GM03348 (cell line): ENCODE measurements around the gene PAPPA.
A peak's percentile ranks its signal among the peaks of the same experiment; 100 is the strongest.

ENCODE experiments used
- DNase-seq: peaks from one replicate; pipeline ENCODE4 v3.0.0; 2012; ENCODE audit warnings: low spot score

Gene PAPPA

DNA sequence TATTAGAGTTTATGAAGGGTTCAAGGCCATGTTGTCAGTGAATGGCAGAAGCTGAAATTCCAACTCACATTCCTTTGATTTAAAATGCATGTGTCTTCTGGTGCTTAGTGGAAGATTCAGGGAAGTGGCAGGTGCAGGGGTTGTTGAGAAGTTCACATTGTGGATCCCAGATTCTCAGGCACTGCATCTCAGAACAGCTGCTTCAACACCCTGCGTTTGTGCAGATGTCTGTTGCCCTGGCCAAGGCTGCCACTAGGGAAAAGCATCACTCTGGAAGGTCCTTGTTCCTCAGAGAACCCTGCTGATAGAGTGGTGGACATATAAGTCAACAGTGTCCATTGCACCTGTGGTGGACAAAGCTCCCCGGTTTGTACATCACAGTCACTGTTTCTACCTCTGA, 162.7 kb downstream of the PAPPA start:
- no peak for DNase-seq

DNA sequence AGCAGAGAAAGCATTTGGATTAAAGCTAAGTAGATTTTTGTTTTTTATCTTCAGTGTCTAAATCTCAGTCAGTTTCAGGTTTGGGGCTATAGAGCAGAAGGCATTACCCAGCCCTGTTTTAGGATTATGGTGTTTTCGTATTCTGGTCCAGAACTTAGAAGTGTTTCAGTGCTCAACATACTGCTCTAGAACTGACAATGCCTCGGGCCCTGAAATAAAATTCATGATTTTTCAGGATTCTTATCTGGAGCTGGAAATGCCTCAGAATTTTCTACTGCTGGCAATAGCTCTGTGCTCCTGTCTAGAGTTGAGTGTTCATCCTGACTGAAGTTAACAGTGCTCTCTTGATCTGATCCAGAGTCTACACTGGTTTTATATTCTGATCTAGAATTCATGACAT, 163.9 kb downstream of the PAPPA start:
- DNase-seq = no peak

DNA sequence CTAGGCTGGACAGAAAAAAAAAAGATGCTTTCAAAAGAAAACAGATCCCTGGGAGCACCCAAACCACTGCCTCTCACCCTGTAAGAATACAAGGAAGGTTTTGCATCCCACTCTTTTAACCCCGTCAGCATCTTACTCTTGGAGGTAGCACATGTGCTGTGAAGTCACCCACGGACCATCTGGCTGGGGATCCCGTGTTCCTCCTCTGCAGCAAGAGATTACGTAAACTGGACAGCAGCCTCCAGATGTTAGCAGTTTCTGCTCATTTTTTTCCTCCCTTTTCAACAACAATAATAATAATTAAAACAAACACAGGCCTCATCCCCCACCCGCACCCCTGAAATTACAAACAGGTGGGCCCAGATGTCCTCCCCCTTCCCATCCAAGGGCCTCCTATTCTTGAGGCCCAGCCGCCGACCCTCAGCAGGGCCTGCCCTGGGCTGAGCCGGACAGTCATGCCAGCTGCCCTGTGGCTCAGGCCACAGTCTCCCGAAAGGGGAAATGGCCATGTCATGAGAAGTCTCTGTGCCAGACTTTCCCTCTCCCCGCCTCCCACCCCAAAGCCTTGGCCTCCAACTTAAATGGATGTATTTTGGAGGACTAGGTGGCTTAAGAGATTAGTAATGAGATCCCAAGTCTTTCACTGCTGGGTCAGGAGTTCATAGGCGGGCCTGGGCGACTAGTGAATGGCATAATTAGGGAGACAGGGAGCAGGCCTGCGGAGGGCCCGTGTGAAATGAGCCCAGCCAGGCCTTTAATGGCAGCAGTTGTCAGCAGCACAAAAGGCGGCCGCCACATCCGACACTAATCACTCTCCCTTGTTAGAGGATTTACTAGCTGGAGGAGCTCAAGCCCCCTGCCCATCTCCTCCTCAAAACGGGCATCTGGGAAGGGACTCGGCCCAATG, 165.1 kb downstream of the PAPPA start:
- DNase-seq = peak; percentile 79

DNA sequence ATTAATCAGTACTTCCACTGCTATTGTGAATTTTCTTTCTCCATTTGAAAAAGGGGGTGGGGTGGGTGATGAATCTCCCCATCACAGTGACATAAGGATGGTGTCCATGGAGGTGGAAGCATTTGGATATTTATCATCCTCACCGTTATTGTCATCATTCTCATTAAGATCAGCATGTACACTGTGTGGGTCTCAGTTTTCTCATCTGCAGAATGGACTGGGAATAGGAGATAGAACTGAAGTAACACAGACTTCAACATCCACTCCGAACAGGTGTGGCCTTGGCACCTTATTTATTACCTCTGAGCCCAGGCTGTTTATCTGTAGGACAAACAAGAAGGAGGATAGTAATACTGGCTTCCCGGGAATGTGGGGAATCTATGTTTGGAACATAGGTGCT, 165.9 kb downstream of the PAPPA start:
- DNase-seq = no peak

GRCh38 chr9:116320290-116320689, 166.7 kb downstream of the PAPPA start:
- no peak for DNase-seq

- DNase-seq = peak; percentile 55
Measured at GRCh38 chr9:116322521-116322920, 168.9 kb downstream of the PAPPA start.

- peak; percentile 16 for DNase-seq
Measured at GRCh38 chr9:116323012-116323411, 169.4 kb downstream of the PAPPA start.

DNA sequence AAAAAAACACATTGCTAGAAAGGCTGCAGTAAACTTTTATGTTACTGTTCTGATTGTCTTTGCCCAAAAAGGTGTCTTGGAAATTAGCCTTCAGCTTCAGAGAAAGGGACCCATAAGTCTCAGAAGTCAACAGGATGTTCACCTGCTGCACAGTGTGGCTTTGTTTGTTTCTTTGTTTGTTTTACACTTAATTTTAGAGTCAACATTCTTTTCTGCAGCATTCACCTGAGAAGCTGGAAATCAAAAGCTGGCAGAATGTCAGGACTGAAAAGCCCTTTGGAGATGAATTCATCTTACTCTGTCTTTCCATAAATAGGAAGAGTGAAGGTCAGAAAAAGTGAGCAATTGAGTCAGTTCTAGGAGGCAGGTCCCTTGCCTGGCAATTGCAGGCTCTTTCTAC, 170.0 kb downstream of the PAPPA start:
- no peak for DNase-seq

- DNase-seq = no peak
Measured at GRCh38 chr9:116325924-116326323, 172.3 kb downstream of the PAPPA start.

DNA sequence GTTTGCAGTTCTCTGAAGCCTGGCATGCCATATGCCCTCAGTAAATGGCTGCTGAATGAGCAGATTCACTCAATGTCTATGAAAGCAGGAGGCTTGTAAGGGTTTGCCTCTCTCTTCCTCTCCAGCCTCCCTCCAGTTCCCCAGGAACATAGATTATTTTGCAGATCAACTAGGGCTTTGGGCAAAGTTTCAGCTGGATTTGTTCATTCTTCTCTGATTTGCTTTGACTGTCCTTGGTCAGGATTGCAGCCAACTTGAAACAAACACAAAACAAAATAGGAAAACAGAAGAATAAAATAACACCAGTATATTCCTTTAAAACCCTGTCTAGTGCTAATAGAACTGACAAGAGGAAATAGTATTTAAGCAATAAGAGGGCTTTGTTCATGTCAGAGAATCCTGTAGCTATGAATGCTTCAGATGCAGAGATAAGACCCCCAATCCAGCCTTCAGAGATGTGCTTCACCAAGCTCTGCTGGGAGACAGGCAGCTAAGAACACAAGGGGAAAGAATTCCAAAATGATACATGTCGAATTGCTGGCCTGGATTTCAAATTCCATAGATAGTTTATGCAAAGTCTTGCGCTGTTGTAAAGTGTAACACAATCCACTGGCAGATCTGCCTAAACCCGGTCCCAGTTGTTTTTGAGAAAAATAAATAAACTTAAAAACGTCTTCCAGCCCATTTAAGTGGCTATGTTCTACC, 174.3 kb downstream of the PAPPA start:
- peak; percentile 60 for DNase-seq

DNA sequence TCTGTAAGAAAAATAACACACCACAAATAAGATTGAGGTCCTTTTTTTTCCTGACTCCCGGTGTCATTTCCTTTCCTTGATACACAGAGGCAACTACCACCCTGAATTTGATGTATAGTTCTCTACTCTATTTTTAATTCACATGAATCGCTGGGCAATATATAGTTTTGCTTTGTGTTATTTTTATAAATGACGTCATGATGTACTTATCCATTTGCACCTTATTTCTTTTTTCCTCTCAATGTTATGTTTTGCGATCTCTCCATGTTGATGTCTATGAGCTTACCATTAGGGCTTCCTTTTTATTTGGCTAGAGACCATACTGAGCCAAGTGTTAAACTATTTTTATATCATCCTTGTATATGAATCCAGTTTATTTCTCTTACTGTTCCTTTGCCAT, 175.9 kb downstream of the PAPPA start:
- no peak for DNase-seq

- DNase-seq = no peak
Measured at GRCh38 chr9:116331241-116331640, 177.7 kb downstream of the PAPPA start.

DNA sequence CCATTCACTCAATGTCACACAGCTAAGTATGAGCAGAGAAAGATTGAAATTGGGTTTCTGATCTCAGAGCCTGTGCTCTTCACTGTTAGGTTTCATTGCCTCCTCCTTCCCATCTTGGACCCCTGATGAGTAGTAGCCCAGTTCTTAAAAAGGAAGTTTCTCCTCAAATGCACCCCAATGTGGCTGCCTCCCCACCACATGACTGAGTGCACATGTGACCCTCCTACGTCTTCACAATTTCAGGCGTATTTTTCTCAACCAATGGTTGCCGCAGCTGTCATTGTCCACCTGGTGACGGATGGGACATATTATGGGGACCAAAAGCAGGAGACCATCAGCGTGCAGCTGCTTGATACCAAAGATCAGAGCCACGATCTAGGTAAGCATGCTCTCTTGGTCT, 178.5 kb downstream of the PAPPA start:
- no peak for DNase-seq

- DNase-seq = no peak
Measured at GRCh38 chr9:116333254-116333653, 179.7 kb downstream of the PAPPA start.

DNA sequence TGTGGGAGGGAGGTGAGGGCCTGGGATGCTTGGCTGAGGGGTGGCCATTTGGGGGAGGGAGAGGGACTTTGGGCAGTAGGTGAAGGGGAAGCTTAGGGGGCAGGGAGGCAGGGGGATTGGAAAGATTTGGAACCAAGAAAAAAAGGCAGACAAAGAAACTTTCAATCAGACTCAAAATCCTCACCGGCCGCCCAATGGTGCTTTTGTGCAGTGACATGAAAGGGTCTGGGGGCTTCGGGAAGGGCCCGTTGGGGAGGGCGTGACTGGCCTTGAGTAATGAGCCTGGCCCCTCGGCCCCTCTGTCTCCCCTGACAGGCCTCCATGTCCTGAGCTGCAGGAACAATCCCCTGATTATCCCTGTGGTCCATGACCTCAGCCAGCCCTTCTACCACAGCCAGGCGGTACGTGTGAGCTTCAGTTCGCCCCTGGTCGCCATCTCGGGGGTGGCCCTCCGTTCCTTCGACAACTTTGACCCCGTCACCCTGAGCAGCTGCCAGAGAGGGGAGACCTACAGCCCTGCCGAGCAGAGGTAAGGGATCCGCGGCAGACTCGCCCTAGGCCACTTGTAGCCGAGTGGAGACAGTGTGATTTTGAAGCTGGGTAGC, 181.1 kb downstream of the PAPPA start:
- DNase-seq = no peak

DNA sequence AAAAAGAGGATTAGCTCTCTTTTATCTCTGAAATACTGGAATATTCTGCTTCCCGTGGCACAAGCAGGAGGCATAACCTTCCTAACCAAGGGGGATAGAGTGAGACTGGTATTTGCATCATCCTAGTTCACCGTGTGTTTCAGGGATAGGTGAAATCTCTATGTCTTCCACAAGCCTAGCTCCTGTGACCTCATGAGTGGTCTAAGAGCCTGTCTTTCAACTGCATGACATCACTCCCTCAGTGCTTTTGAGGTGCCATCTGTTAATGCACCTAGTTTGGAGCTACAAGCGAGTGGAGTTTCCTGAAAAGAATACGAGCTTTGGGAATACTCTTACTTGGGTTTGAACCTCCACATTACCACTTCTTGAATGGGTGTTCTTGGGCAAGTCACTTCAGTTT, 181.8 kb downstream of the PAPPA start:
- no peak for DNase-seq

GRCh38 chr9:116336133-116336862, 182.7 kb downstream of the PAPPA start:
- DNase-seq = peak; percentile 17

DNA sequence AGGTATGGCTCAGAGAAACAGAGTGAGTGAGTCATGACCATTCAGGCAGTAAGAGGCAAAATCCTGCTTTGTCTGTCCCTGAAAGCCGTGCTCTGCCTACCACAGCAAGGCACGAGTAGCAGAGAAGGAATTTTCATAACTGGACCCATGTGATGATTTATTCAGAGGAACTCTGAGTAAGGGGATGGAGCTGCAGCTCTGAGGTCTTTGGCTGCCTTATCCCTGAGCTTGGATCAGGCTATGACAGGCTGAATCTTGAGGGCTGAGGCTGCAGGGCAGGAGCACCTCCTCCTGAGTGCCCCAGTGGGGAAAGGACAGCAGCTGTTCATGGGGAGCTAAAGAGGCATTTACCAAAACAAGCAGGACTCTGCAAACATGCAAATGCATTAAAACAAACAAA, 183.4 kb downstream of the PAPPA start:
- peak; percentile 52 for DNase-seq

- no peak for DNase-seq
Measured at GRCh38 chr9:116340270-116340669, 186.7 kb downstream of the PAPPA start.

DNA sequence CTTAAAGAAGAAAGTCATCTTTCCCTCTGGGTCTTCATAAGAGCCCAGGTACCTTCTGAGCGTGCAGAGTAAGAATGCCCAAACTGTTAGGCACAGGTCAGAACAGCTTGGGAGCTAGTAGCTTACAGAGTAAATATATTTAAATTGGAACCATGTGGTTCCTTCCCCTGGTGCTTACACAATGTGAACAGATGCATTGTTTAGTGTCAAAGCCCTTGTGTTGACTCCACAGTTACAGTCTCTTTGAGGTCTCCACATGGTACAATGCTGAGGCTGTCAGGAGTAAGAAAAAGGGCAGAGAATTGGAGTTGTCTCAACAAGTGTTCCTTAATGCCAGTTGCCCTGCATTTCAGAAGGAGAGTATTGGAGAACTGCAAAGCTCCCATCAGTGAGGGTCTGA, 188.5 kb downstream of the PAPPA start:
- no peak for DNase-seq

DNA sequence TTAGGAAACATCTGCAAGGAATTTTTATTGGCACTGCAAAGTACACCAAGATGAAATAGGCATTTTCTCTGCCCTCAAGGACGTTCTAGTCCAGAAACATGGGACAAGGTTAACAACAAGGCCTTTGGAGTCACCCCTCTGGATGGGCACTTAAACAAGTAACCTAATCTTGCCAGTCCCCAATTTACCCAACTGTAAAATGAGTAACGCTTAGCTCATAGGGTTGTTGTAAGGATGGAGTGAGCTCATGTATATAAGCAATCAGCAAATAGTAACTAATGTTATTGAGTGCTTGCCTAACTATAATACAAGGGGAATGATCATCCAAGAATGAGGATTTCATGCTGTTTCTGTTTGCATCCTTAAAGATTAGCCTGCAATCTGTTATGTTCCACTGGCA, 189.3 kb downstream of the PAPPA start:
- no peak for DNase-seq

GRCh38 chr9:116344416-116344815, 190.8 kb downstream of the PAPPA start:
- DNase-seq = no peak
